GM12878 (cell line): ENCODE results near the gene LCE2D.
"Not testable (repeated sequence)": the region's sequence is repeated elsewhere in the genome, so short reads cannot be mapped to it uniquely, and the experiment has no call there.

Source experiments
- ASH2L ChIP-seq: fragments of 300-600, 200-600 bp; sonication (generic); IDR thresholded peaks from 2 replicates; pipeline ENCODE4 v1.6.1; 2017; ENCODE audit warnings: low read depth, mild to moderate bottlenecking, borderline replicate concordance
- MTA3 ChIP-seq: IDR thresholded peaks from 2 replicates; pipeline ENCODE4 v1.6.1; 2012; ENCODE audit warnings: low read length, inconsistent platforms, borderline replicate concordance
- TCF3 ChIP-seq: IDR thresholded peaks from 2 replicates; pipeline ENCODE4 v1.6.1; 2012; ENCODE audit warnings: low read depth, mild to moderate bottlenecking, low read length, borderline replicate concordance; ENCODE audit not compliant: insufficient read depth
- TF ChIP-seq, protein P1 (sequence below), 3 experiments: IDR thresholded peaks in 2 of 3; conservative IDR thresholded peaks in 1 of 3; 2 replicates each; pipeline ENCODE4 v1.5.1; 2011; ENCODE audit warnings: low read depth in 3 of 3, low read length in 3 of 3, mild to moderate bottlenecking in 3 of 3, control low read depth in 2 of 3, moderate library complexity in 2 of 3, inconsistent platforms in 1 of 3, mixed read lengths in 1 of 3; ENCODE audit not compliant: control insufficient read depth in 2 of 3, insufficient read depth in 1 of 3; ENCODE audit errors: extremely low read depth in 1 of 3

GRCh38 chr1:152685823-152686222, 22.6 kb downstream of the LCE2D start, which contains the start of gene LCE2B:
- not testable (repeated sequence) for TF ChIP-seq MTA3, ASH2L, TCF3
- TF ChIP-seq, protein P1, sequence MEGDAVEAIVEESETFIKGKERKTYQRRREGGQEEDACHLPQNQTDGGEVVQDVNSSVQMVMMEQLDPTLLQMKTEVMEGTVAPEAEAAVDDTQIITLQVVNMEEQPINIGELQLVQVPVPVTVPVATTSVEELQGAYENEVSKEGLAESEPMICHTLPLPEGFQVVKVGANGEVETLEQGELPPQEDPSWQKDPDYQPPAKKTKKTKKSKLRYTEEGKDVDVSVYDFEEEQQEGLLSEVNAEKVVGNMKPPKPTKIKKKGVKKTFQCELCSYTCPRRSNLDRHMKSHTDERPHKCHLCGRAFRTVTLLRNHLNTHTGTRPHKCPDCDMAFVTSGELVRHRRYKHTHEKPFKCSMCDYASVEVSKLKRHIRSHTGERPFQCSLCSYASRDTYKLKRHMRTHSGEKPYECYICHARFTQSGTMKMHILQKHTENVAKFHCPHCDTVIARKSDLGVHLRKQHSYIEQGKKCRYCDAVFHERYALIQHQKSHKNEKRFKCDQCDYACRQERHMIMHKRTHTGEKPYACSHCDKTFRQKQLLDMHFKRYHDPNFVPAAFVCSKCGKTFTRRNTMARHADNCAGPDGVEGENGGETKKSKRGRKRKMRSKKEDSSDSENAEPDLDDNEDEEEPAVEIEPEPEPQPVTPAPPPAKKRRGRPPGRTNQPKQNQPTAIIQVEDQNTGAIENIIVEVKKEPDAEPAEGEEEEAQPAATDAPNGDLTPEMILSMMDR (IDR thresholded peaks at IDR 0.05 in 2 of 3, conservative IDR thresholded peaks at IDR 0.05 in 1 of 3; ENCODE audit: control insufficient read depth in 2 of 3, extremely low read depth in 1 of 3, insufficient read depth in 1 of 3, low read depth in 3 of 3, low read length in 3 of 3), result not testable (repeated sequence)
